Calu3 (cell line): ENCODE results near the gene TNFRSF18. TPM values are rescaled to one million over a fixed set of nuclear protein-coding genes. Genes with fewer than 3 reads are reported as not detected.

ENCODE experiments used
- BruUV-seq: library from RNA; stranded (reverse); fragments of 400-500 nt; replicated peaks from 2 replicates; lab custom pipeline; 2021; lab: Mats Ljungman, UMichigan
- CTCF ChIA-PET: fragments of 300-600 bp; sonication (Branson Sonifier 250); formaldehyde crosslinking; loops from one replicate; lab custom pipeline; 2022; ENCODE audit warnings: antibody characterized with exemption; lab: Charles Lee
- DNase-seq: peaks from one replicate; pipeline ENCODE4 v3.0.0; 2022
- H3K27ac Mint-ChIP-seq: one replicate; pipeline ENCODE4 v1.8.0; 2022; ENCODE audit warnings: mixed read lengths; ENCODE audit not compliant: unreplicated experiment
- H3K27me3 Mint-ChIP-seq: one replicate; pipeline ENCODE4 v1.8.0; 2022; ENCODE audit warnings: mixed read lengths; ENCODE audit not compliant: unreplicated experiment
- H3K36me3 Mint-ChIP-seq: one replicate; pipeline ENCODE4 v1.8.0; 2022; ENCODE audit warnings: mild to moderate bottlenecking, moderate library complexity, mixed read lengths; ENCODE audit not compliant: insufficient read depth, unreplicated experiment
- H3K4me1 Mint-ChIP-seq: one replicate; pipeline ENCODE4 v1.8.0; 2022; ENCODE audit warnings: mild to moderate bottlenecking, low read depth, mixed read lengths; ENCODE audit not compliant: unreplicated experiment
- H3K4me3 Mint-ChIP-seq: one replicate; pipeline ENCODE4 v1.8.0; 2022; ENCODE audit warnings: mild to moderate bottlenecking, low read depth, moderate library complexity, mixed read lengths; ENCODE audit not compliant: unreplicated experiment
- H3K9me3 Mint-ChIP-seq: one replicate; pipeline ENCODE4 v1.8.0; 2022; ENCODE audit warnings: low read depth, mixed read lengths; ENCODE audit not compliant: unreplicated experiment
- CTCF ChIP-seq: fragments of 200-600 bp; IDR thresholded peaks from one replicate; pipeline ENCODE4 v1.8.0; 2022; ENCODE audit warnings: antibody characterized with exemption; ENCODE audit not compliant: unreplicated experiment
- intact Hi-C: fragments of 100-400 bp; cut with micrococcal nuclease; formaldehyde crosslinking; loops from one replicate; pipeline ENCODE4 v1.10.0; 2022; ENCODE audit not compliant: unreplicated experiment
- total RNA-seq: library from RNA; stranded (reverse); gene quantifications from 2 replicates; pipeline ENCODE4 v1.2.3, GENCODE V29; 2022

The TNFRSF18 gene
- total RNA-seq, 1 experiment from 2014 or later = not detected

DNA sequence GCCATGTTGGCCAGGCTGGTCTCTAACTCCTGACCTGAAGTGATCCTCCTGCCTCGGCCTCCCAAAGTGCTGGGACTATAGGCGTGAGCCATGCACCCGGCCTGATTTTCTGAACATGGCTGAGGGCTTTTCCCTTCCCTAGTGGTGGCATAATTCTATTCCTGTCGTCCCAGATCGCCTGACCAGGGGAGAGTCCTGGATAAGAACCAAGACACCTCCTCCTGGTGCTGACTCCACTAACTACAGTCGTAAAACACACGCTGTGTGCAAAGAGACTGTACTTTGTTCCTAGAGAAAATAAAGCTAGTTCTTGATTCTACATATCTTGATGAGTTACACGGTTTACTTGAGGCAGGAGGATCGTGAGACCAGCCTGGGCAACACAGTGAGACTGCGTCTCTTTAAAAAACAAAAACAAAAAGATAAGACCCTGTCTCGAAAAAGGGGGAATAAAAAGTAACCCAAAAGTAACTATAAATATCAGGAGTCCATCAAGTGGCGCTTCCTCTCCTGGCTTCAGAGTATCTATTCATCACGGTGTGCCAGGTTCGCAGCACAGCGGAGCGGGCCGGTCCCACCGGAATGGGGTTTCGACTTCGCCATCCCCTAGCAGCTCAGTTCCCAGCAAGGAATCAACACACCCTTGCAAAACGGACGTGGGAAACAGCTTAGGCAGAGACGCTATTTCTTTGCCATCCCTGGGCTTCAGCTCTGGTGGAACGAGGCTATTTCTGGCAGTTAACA, 24.4 kb upstream of the TNFRSF18 start:
- DNase-seq = no peak
- no peaks in the 10 kb centered on the region for H3K9me3 Mint-ChIP-seq
- peak overlapping the region; percentile 79 for H3K4me3 Mint-ChIP-seq
- no peaks in the 10 kb centered on the region for H3K27me3 Mint-ChIP-seq
- H3K4me1 Mint-ChIP-seq = peaks cover 16% of the 10 kb centered on the region
- CTCF ChIA-PET = interaction anchor here (0.6 to 1.5 kb wide), 2 partner anchors 73 to 108 kb away, joined by 5 to 8 read pairs; no protein-coding TSS in a partner anchor
- peak overlapping the region; percentile 85 for H3K27ac Mint-ChIP-seq
- BruUV-seq = TSS peak; percentile 89
- intact Hi-C loops = loop anchor here (10.0 kb wide), 1 partner anchor 66 kb away; no protein-coding TSS in a partner anchor
- H3K36me3 Mint-ChIP-seq = peaks cover 39% of the 10 kb centered on the region
- no peak for TF ChIP-seq CTCF

GRCh38 chr1:1229770-1230169, 23.4 kb upstream of the TNFRSF18 start:
- TF ChIP-seq CTCF = no peak
- intact Hi-C loops = loop anchor here (10.0 kb wide), 1 partner anchor 65 kb away; no protein-coding TSS in a partner anchor
- Mint-ChIP-seq H3K36me3 (peaks cover 40% of the 10 kb centered on the region), H3K9me3 (no peaks in the 10 kb centered on the region), H3K4me3 (peak overlapping the region; percentile 79), H3K27me3 (no peaks in the 10 kb centered on the region), H3K27ac (no peak overlapping the region), H3K4me1 (peaks cover 16% of the 10 kb centered on the region)
- CTCF ChIA-PET = interaction anchor here (1.5 kb wide), 1 partner anchor 107 kb away, joined by 8 read pairs; no protein-coding TSS in a partner anchor
- no peak for DNase-seq
- BruUV-seq = no TSS peak

GRCh38 chr1:1228596-1229321, 22.4 kb upstream of the TNFRSF18 start:
- CTCF ChIA-PET = no interaction called here
- Mint-ChIP-seq H3K4me3 (no peak overlapping the region), H3K4me1 (peaks cover 12% of the 10 kb centered on the region), H3K27me3 (no peaks in the 10 kb centered on the region), H3K36me3 (peaks cover 37% of the 10 kb centered on the region), H3K27ac (no peak overlapping the region), H3K9me3 (no peaks in the 10 kb centered on the region)
- TF ChIP-seq CTCF = no peak
- BruUV-seq = no TSS peak
- no peak for DNase-seq
- intact Hi-C loops = no loop called here

GRCh38 chr1:1228187-1228586, 21.8 kb upstream of the TNFRSF18 start:
- Mint-ChIP-seq H3K4me3 (no peak overlapping the region), H3K9me3 (no peaks in the 10 kb centered on the region), H3K27me3 (no peaks in the 10 kb centered on the region), H3K4me1 (peaks cover 8% of the 10 kb centered on the region), H3K27ac (no peak overlapping the region), H3K36me3 (peaks cover 42% of the 10 kb centered on the region)
- TF ChIP-seq CTCF = no peak
- no peak for DNase-seq
- intact Hi-C loops = no loop called here
- CTCF ChIA-PET = no interaction called here
- BruUV-seq = no TSS peak
